Parathyroid adenoma (tissue), 2 donors: ENCODE results near the gene DBX1.
"Not testable (repeated sequence)": the region's sequence is repeated elsewhere in the genome, so short reads cannot be mapped to it uniquely, and the experiment has no call there.

Experiments
- H2AFZ ChIP-seq: fragments of 300-600 bp; sonication (generic); one replicate; pipeline ENCODE4 v1.7.0; 2017; ENCODE audit warnings: antibody characterized with exemption, mild to moderate bottlenecking
- H3K27ac ChIP-seq: fragments of 300-600 bp; sonication (generic); one replicate; pipeline ENCODE4 v1.7.0; 2017
- H3K27me3 ChIP-seq: fragments of 300-600 bp; sonication (generic); one replicate; pipeline ENCODE4 v1.7.0; 2017; ENCODE audit warnings: low read length; ENCODE audit not compliant: control insufficient read depth, insufficient read depth
- H3K36me3 ChIP-seq: fragments of 300-600 bp; sonication (generic); one replicate; pipeline ENCODE4 v1.7.0; 2017; ENCODE audit warnings: low read length; ENCODE audit not compliant: control insufficient read depth, insufficient read depth
- H3K4me1 ChIP-seq: fragments of 300-600 bp; sonication (generic); one replicate; pipeline ENCODE4 v1.7.0; 2017; ENCODE audit warnings: control low read depth
- H3K4me2 ChIP-seq: fragments of 300-600 bp; sonication (generic); one replicate; pipeline ENCODE4 v1.7.0; 2017; ENCODE audit warnings: low read length
- H3K4me3 ChIP-seq: fragments of 300-600 bp; sonication (generic); one replicate; pipeline ENCODE4 v1.7.0; 2017; ENCODE audit warnings: low read depth, low read length
- H3K79me2 ChIP-seq: fragments of 300-600 bp; sonication (generic); one replicate; pipeline ENCODE4 v1.7.0; 2017; ENCODE audit warnings: control low read depth
- H3K9ac ChIP-seq: fragments of 300-600 bp; sonication (generic); one replicate; pipeline ENCODE4 v1.7.0; 2017; ENCODE audit warnings: mild to moderate bottlenecking
- H3K9me3 ChIP-seq: fragments of 300-600 bp; sonication (generic); one replicate; pipeline ENCODE4 v1.7.0; 2017; ENCODE audit warnings: low read length; ENCODE audit not compliant: control insufficient read depth
- CTCF ChIP-seq: fragments of 300-600 bp; sonication (generic); IDR thresholded peaks from one replicate; pipeline ENCODE4 v1.7.0; 2017; ENCODE audit warnings: antibody characterized with exemption, mild to moderate bottlenecking
- donor health status: primary hyperparathyroidism.

DBX1 gene

GRCh38 chr11:20131788-20132666, 28.2 kb downstream of the DBX1 start:
- H2AFZ ChIP-seq = peak overlapping the region; percentile 71
- no peaks in the 10 kb centered on the region for H3K4me1 ChIP-seq
- no peaks in the 10 kb centered on the region for H3K9me3 ChIP-seq
- no peaks in the 10 kb centered on the region for H3K36me3 ChIP-seq
- H3K79me2 ChIP-seq = no peaks in the 10 kb centered on the region
- H3K4me3 ChIP-seq = peak overlapping the region; percentile 44
- H3K4me2 ChIP-seq = peak overlapping the region; percentile 75
- no peak overlapping the region for H3K9ac ChIP-seq
- H3K27ac ChIP-seq = no peak overlapping the region
- H3K27me3 ChIP-seq = no peaks in the 10 kb centered on the region
- TF ChIP-seq CTCF = peak; percentile 51

DNA sequence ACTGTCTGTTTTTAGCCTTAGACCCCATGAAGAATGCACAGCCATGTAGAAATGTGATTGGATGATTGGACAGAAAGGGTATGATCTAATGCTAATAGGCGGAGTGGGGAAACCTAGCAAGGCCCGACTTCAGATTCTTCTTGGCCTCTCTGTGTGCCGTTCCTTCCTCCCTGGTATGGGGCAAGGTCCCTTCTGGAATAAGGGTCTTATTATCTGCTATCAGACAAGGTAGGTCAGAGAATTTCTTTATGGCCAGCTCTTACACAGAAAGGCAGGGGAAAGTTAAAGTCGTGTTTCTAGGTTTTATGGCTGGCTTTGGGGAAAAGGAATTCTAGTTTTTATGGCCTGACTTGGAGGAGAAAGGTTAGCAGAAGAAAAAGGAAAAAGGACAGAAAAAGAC, 30.6 kb downstream of the DBX1 start:
- H3K27ac ChIP-seq = no peak overlapping the region

GRCh38 chr11:20128528-20128825, 31.8 kb downstream of the DBX1 start:
- H3K4me2 ChIP-seq, H3K9ac ChIP-seq, H3K27ac ChIP-seq, H3K4me1 ChIP-seq, H3K79me2 ChIP-seq, H3K36me3 ChIP-seq, H3K4me3 ChIP-seq, H3K9me3 ChIP-seq, H3K27me3 ChIP-seq, H2AFZ ChIP-seq: not testable (repeated sequence)

More for the DNA sequence above, 30.6 kb downstream of the DBX1 start:
- no peak for TF ChIP-seq CTCF
- no peaks in the 10 kb centered on the region for H3K9me3 ChIP-seq
- no peaks in the 10 kb centered on the region for H3K79me2 ChIP-seq
- H3K4me3 ChIP-seq = no peak overlapping the region
- no peak overlapping the region for H3K9ac ChIP-seq
- no peaks in the 10 kb centered on the region for H3K4me1 ChIP-seq
- no peak overlapping the region for H3K4me2 ChIP-seq
- no peaks in the 10 kb centered on the region for H3K27me3 ChIP-seq
- H3K36me3 ChIP-seq = no peaks in the 10 kb centered on the region
- no peak overlapping the region for H2AFZ ChIP-seq

DNA sequence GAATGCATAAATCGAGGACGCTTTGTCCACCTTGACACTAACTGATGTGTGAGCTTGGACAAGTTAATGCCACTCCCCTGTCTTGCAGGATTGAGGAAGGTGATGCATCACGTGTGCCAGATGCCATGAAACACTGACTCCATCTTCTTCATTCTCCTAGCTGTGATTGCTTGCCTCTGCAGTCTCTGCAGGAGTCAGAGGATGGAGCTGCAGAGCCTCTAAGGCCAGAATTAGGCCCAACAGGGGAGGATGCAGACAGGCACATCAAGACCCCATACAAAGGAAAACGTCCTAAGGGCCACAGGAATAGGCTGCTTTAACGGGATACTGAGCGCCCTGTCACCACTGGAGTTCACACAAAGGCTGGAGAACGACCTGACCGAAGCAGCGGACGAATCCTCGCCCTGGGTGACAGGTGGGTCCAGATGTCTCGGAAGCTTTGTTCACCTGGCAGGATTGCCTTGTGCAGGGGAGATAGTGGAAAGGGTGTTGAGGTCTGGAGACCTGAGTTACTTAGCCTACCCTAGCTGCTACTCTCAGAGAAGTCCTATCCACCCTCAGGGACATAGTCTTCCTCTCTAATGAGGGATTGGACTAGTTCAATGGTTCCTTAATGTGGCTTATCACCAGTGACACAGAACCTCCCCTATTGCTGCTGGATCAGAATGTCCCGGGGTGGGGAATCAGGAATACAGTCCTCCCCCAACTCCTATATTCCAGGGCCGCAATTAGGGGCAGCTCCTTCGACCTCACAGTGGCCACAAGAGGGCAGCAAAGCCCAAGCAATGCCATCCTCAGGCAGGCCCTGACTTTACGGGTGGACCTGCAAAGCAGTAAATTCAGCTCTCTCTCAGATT, 32.4 kb downstream of the DBX1 start:
- H3K4me3 ChIP-seq = no peak overlapping the region
- no peak overlapping the region for H3K27ac ChIP-seq
- H2AFZ ChIP-seq = no peak overlapping the region
- H3K79me2 ChIP-seq = no peaks in the 10 kb centered on the region
- no peaks in the 10 kb centered on the region for H3K36me3 ChIP-seq
- no peak overlapping the region for H3K9ac ChIP-seq
- H3K4me2 ChIP-seq = no peak overlapping the region
- peak; percentile 63 for TF ChIP-seq CTCF
- no peaks in the 10 kb centered on the region for H3K27me3 ChIP-seq
- no peaks in the 10 kb centered on the region for H3K9me3 ChIP-seq
- H3K4me1 ChIP-seq = no peaks in the 10 kb centered on the region

- Histone ChIP-seq H3K4me1 (no peaks in the 10 kb centered on the region), H3K9ac (no peak overlapping the region), H3K36me3 (no peaks in the 10 kb centered on the region), H3K4me3 (no peak overlapping the region), H3K79me2 (no peaks in the 10 kb centered on the region), H3K9me3 (no peaks in the 10 kb centered on the region), H3K27me3 (no peaks in the 10 kb centered on the region), H3K27ac (no peak overlapping the region), H2AFZ (no peak overlapping the region), H3K4me2 (no peak overlapping the region)
- no peak for TF ChIP-seq CTCF
Observed at GRCh38 chr11:20126724-20127123, 33.6 kb downstream of the DBX1 start.
